NCI-H1048 (cell line): ENCODE measurements around the gene FN3KRP.

Experiments
- DNase-seq: peaks from one replicate; lab custom pipeline; 2025; lab: John Stamatoyannopoulos, UW

FN3KRP gene, protein sequence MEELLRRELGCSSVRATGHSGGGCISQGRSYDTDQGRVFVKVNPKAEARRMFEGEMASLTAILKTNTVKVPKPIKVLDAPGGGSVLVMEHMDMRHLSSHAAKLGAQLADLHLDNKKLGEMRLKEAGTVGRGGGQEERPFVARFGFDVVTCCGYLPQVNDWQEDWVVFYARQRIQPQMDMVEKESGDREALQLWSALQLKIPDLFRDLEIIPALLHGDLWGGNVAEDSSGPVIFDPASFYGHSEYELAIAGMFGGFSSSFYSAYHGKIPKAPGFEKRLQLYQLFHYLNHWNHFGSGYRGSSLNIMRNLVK

GRCh38 chr17:82716203-82717010 lies at the start of gene FN3KRP:
Gene FN3KRP (plus strand): TSS chr17:82716706. CDS start chr17:82716756, 50 bp downstream.
- peak; percentile 90 for DNase-seq

GRCh38 chr17:82666931-82667667 lies 49.4 kb upstream of the FN3KRP start:
- no peak for DNase-seq

- no peak for DNase-seq
These were observed 48.9 kb upstream of the FN3KRP start for GRCh38 chr17:82667668-82668000.

- no peak for DNase-seq
These were observed 48.4 kb upstream of the FN3KRP start for GRCh38 chr17:82668024-82668630.

DNA sequence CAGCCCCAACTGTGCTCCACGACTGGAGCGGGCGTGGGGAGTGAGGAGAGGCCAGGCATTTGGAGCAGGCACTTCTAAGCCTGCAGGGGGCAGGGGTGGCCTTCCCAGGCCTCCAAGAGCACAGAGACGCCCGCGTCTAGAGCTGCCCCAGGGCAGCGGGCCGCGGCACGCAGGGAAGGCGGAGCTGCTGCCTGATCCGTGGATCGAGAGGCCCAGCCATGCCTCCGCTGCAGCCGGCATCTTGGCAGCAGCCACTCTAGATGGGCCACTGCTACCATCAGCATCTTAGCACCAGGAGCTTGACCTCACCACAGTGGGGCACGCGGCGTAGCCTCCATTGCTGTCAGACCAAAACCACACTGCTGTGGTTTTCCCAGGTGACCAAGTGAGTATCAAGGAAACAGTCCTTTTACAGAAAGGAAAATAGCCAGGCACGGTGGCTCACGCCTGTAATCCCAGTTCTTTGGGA lies 47.8 kb upstream of the FN3KRP start:
- no peak for DNase-seq

GRCh38 chr17:82670661-82671450 lies 45.6 kb upstream of the FN3KRP start:
- DNase-seq = no peak

DNA sequence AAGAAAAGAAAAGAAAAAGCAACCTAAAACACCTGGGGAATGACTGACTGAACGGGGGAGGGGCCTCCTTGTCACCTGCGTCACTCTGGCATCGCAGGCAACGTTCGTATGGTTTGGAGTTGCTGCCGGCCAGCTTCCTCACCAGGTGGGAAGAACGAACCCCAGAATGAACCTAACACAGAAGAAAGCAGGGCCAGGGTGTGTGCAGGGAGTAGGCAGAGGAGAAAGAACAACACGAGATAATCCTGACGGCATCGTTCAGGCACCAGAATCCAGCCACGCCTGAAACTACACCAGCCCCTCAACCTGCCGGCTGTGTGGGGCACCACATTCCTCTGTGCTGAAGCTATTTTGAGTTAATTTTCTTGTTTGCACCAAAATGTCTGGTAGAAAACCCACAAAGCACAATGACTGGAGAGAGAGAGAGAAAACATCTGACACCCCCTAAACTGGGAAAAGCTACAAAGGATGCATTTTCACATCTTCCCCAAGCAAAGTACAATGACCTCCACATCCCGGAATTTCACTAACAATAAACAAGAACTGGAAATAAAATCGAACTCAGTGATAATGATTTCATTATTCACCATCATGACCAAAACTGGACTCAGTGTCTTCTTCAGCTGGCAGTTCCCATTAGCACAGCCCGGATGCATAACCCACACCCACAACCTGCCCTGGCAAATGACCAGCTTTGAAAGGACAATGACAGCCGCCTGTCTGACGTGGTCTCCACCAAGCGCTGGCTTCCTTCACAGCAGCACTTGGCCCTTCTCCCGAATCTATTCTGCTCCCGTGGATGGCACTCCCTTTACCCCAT lies 41.6 kb upstream of the FN3KRP start:
- no peak for DNase-seq

DNA sequence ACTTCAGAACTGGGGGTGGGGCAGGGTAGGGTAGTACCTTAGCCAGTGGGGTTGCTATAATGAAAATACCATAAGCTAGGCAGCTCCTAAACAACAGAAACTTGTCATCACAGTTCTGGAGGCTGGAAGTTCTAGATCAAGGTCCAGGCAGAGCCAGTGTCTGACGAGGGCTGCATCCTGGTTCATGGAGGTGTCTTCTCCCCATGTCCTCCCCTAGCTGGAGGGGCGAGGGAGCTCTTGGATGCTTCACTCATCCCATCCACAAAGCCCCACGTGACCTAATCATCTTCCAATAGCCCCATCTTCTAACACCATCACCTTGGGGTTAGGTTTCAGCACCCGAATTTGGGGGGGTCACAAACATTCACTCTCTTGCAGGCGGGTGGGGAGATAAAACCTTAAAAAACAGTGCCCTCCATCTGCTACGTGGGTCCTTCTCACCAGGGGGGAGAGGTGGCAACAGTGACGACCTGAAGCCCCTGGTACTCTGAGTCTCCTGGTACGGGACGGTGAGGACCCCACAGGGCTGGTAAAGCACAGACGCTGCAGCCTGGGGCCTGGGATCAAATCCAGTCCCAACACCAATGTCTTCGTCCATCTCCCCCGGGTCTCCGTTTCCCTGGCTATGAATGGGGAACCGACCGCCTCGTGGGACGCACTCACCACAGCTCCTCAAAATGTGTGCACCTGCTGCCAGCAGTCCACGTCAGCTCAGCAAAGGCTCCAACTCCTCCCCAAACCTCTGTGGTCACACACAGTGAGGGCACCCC lies 40.8 kb upstream of the FN3KRP start:
- DNase-seq = no peak

GRCh38 chr17:82677353-82677925 lies 39.1 kb upstream of the FN3KRP start:
- DNase-seq = no peak

DNA sequence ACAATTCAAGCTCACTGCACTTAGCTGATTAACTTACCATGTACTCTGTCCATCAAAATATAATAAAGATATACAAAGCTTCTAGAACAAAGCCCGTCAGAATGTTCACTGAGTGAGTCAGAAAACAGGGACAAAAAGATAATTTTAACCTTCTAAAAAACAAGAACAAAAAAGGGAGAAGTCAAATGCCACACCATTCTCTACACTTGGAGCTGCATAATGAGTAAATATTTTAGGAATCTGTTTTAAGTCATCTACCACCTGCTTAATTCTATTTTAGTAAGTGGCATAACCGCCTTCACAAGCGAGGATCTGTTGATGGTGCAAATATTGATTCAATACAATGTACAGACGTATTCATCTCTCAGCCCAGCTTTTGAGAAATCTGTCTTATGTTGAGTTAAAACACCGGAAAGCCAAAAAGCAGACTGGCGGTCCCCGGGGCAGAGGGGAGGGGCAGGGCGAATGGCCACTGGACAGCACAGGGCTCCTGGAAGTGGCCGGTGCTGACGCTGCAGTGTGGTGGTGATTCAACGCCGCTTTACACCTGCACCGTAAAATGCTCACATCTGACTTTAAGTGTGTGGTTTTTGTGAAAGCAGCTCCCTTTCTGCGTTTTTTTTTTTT lies 38.1 kb upstream of the FN3KRP start:
- no peak for DNase-seq

GRCh38 chr17:82679586-82680465 lies 36.7 kb upstream of the FN3KRP start:
- no peak for DNase-seq

DNA sequence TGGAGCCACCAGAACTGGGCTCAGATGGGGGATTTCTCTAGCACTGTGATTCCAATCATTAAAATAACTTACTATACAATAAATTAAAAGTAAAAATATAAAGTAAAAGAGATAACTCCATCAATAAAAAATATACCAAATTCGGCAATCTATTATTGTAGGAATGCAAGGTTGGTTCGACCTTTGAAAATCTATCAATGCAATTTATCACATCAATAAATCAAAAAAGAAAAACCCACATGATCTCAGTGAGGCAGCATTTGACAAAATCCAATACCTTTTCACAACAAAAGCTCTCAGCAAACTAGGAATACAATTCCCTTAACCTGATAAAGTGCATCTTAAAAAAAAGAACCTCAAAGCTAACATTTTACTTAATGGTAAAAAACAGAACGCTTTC lies 35.0 kb upstream of the FN3KRP start:
- no peak for DNase-seq

DNA sequence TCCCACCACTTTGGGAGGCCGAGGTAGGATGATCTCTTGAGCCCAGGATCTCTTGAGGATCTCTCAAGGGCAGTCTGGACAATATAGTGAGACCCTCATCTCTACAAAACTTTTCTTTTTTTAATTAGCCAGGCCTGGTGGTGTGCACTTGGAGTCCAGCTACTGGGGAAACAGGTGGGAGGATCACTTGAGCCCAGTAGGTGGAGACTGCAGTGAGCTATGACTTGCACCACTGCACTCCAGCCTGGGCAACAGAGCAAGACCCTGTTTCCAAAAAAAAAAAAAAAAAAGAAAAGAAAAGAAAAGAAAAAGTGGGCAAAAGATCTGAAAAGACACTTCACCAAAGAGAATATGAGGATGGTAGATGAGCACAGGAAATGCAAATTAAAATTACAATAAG lies 33.0 kb upstream of the FN3KRP start:
- DNase-seq = no peak

GRCh38 chr17:82684228-82684841 lies 32.2 kb upstream of the FN3KRP start:
- no peak for DNase-seq

DNA sequence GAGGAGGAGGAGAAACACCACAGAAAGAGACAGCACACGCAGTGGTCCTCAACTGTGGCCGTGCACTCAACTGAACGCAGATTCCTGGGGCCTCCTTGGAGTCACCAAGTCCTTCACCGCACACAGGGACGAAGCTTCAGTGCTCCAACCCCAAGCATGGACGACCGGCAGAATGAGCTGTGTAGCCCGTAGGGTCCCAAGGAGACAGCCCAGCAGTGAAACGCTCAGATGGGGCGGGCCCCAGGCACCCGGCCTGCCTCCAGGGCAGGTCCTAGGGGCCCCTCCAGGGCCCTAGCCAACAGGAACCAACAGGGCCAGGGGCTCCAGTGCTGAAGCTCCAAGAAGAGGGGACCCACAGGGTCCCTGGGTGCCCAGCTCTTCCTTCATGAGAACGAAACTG lies 31.2 kb upstream of the FN3KRP start:
- no peak for DNase-seq

DNA sequence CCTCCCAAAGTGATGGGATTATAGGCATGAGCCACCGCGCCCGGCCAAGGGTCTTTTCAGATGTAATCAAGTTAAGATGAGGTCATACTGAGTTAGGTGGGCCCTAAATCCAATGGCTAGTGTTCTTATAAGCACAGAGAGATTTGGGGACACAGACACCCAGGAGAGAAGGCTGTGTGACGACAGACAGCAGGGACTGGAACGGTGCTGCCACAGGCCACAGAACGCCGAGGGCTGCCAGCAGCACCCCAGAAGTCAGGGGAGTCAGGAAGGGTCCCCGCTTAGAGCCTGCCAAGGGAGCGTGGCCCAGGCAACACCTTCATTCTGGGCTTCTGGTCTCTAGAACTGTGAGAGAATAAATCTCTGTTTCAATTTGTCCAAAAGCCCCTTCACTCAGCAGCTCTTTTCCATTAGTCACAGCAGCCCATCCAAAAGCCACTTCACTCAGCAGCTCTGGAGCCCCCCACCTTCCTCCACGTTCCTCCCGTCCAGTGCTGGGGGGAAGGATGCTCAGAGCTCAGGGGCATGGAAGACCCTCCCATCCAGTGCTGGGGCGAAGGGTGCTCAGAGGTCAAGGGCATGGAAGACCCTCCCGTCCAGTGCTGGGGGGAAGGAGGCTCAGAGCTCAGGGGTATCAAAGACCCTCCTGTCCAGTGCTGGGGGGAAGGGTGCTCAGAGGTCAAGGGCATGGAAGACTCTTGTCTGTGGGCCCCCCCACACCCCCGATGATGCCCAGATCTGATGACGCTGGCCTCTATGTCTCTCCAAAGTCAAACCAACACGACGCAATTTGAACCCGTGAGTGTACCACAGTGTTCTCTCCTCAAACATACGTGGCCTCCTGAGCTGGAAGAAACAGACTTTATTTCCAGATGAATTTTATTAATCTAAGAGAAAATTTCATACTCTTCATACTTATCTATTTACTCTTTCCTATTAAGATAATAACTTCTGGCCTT lies 29.9 kb upstream of the FN3KRP start:
- no peak for DNase-seq
